Right ventricle myocardium superior (tissue), 1 donor: Measurements from ENCODE around the gene PLA2G10. TPM values are rescaled to one million over a fixed set of nuclear protein-coding genes. Genes with fewer than 3 reads are reported as not detected.
"Not testable (repeated sequence)": the region's sequence is repeated elsewhere in the genome, so short reads cannot be mapped to it uniquely, and the experiment has no call there.

Experiments
- ATAC-seq: fragments of 200-7000 bp; cut with Tn5 transposase; one replicate; pipeline ENCODE4 v1.9.1; 2020; ENCODE audit warnings: mild to moderate bottlenecking; ENCODE audit not compliant: poor library complexity
- DNase-seq: peaks from one replicate; pipeline ENCODE4 v3.0.0-alpha.2; 2020
- intact Hi-C: fragments of 100-400 bp; cut with DNase I; formaldehyde crosslinking; loops from one replicate; pipeline ENCODE4 v1.11.2; 2022
- total RNA-seq: library from RNA; stranded (reverse); fragmentation: NEBNext Ultra II Directional; extraction: Animal tissue kit (Norgen Biotek cat#: 25700); gene quantifications from one replicate; pipeline ENCODE4 v1.2.1, GENCODE V29; 2021
- donor health status: DM: no; HTN: yes; CAD: no; lungs with severe emphysema.

The PLA2G10 gene
- total RNA-seq, 1 donor from 2014 or later: not detected

- intact Hi-C loops: no loop called here
- peak; percentile 58 for ATAC-seq
These were observed 24.3 kb downstream of the PLA2G10 start for GRCh38 chr16:14669776-14670175.

GRCh38 chr16:14668556-14669223 lies 25.4 kb downstream of the PLA2G10 start:
- DNase-seq (no peak), ATAC-seq (no peak)
- intact Hi-C loops: no loop called here

More at GRCh38 chr16:14669776-14670175, 24.3 kb downstream of the PLA2G10 start:
- DNase-seq: no peak

GRCh38 chr16:14667347-14668266 lies 26.5 kb downstream of the PLA2G10 start:
- ATAC-seq: no peak
- no peak for DNase-seq
- intact Hi-C loops: no loop called here

GRCh38 chr16:14658063-14658462 lies 36.0 kb downstream of the PLA2G10 start:
- DNase-seq (no peak), ATAC-seq (no peak)
- intact Hi-C loops: no loop called here

GRCh38 chr16:14652726-14653125 lies 41.4 kb downstream of the PLA2G10 start:
- intact Hi-C loops: no loop called here
- ATAC-seq (no peak), DNase-seq (no peak)

- intact Hi-C loops: no loop called here
- ATAC-seq (no peak), DNase-seq (no peak)
These were observed 43.5 kb downstream of the PLA2G10 start for GRCh38 chr16:14650629-14651028.

GRCh38 chr16:14649816-14650215 lies 44.3 kb downstream of the PLA2G10 start:
- intact Hi-C loops: no loop called here
- no peak for ATAC-seq

GRCh38 chr16:14641926-14642325 lies 52.2 kb downstream of the PLA2G10 start:
- no peak for DNase-seq
- ATAC-seq: no peak
- intact Hi-C loops: no loop called here

More at GRCh38 chr16:14649816-14650215, 44.3 kb downstream of the PLA2G10 start:
- no peak for DNase-seq

GRCh38 chr16:14641206-14641605 lies 52.9 kb downstream of the PLA2G10 start:
- intact Hi-C loops: no loop called here
- ATAC-seq (no peak), DNase-seq (no peak)

- peak; percentile 41 for ATAC-seq
- intact Hi-C loops: no loop called here
- DNase-seq: no peak
These were observed 53.6 kb downstream of the PLA2G10 start for GRCh38 chr16:14640538-14640937.

- DNase-seq, intact Hi-C loops, ATAC-seq: not testable (repeated sequence)
These were observed 57.2 kb downstream of the PLA2G10 start for GRCh38 chr16:14636951-14637240.

- intact Hi-C loops, ATAC-seq: not testable (repeated sequence)
These were observed 57.7 kb downstream of the PLA2G10 start for GRCh38 chr16:14636179-14636950.

GRCh38 chr16:14635395-14636165 lies 58.5 kb downstream of the PLA2G10 start:
- no peak for ATAC-seq
- no peak for DNase-seq
- intact Hi-C loops: no loop called here

More at GRCh38 chr16:14636179-14636950, 57.7 kb downstream of the PLA2G10 start:
- DNase-seq: not testable (repeated sequence)

GRCh38 chr16:14634389-14634725 lies 59.8 kb downstream of the PLA2G10 start:
- ATAC-seq: no peak
- intact Hi-C loops: no loop called here
- no peak for DNase-seq

GRCh38 chr16:14632693-14633569 lies 61.2 kb downstream of the PLA2G10 start, which contains the start of gene BFAR:
TSS of gene BFAR (plus strand) at chr16:14632951. CDS start at chr16:14644347, 11,396 bp downstream.
- intact Hi-C loops: no loop called here
- ATAC-seq: peak; percentile 93

GRCh38 chr16:14630620-14631330 lies 63.3 kb downstream of the PLA2G10 start:
- DNase-seq, ATAC-seq, intact Hi-C loops: not testable (repeated sequence)

More at GRCh38 chr16:14632693-14633569, 61.2 kb downstream of the PLA2G10 start, which contains the start of gene BFAR:
- peak; percentile 100 for DNase-seq
